Inflammatory macrophage treated with lipopolysaccharide for 4 hours (primary cell): ENCODE measurements around the gene MIPOL1.
"Not testable (repeated sequence)": the region's sequence is repeated elsewhere in the genome, so short reads cannot be mapped to it uniquely, and the experiment has no call there.

Experiments
- DNase-seq: peaks from one replicate; pipeline ENCODE4 v3.0.0-alpha.2; 2020

The MIPOL1 gene

DNA sequence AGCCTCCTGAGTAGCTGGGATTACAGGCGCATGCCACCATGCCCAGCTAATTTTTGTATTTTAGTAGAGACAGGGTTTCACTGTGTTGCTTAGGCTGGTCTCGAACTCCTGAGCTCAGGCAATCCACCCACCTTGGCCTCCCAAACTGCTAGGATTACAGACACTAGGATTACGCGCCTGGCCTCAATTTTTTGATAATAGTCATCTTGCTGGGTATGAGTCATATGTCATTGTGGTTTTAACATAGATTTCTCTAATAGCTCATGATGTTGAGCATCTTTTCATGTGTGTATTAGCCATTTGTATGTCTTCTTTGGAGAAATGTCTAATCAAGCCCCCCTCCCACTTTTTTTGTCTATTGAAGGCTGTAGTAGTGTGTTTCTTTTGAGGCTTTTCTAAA lies 38.3 kb downstream of the MIPOL1 start:
- DNase-seq: not testable (repeated sequence)

DNA sequence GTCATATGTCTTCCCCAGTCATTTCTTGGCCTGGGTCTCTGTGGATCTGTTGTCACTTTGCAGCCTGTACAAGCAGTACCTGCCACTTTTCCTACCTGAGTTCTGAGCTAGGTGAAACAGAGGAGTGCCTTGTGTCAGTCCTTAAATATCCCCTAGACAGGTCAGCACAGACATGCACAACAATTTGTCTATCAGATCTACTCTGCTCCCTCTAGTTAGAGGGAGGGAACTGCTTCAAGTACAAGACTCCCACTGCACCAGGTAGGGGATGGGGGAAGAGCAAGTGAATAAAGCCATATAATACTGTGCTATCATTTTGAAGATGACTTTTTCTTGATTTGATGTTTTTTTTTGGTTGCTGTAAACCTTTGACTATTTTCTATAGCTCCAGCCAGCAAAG lies 39.4 kb downstream of the MIPOL1 start:
- DNase-seq: no peak

DNA sequence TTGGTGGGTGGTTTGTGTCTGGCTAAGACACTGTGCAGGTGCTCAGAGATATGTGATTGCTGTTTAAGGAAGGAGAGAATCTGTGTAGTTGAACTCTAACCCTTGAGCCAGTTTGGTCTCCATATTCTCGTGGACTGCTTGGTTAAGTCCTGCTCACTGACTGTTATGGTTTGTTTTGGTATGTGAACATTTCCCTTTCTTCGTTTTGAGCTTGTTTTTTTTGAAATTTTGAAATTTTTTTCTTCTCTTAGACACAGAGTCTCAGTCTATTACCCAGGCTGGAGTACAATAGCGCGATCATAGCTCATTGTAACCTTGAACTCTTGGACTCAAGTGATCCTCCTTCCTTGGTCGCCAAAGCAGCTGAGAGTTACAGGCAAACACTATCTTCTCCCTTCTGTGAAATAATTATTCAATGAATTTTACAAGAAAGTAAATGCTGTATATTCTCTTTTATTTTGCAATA lies 40.0 kb downstream of the MIPOL1 start:
- DNase-seq: no peak

DNA sequence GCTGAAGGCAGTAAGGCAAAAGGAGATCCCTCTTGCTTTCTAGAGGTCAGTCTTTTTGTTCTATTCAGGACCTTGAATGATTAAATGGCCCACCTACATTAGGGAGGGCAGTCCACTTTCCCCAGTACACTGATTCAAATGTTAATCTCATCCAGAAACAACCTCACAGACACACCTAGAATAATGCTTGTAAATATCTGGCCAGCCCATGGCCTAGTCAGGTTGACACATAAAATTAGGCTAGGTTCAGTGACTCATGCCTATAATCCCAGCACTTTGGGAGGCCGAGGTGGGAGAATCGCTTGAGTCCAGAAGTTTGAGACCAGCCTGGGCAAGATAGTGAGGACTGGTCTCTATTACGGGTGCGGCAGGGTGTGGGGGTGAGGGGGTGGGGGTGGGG lies 43.5 kb downstream of the MIPOL1 start:
- DNase-seq: no peak

DNA sequence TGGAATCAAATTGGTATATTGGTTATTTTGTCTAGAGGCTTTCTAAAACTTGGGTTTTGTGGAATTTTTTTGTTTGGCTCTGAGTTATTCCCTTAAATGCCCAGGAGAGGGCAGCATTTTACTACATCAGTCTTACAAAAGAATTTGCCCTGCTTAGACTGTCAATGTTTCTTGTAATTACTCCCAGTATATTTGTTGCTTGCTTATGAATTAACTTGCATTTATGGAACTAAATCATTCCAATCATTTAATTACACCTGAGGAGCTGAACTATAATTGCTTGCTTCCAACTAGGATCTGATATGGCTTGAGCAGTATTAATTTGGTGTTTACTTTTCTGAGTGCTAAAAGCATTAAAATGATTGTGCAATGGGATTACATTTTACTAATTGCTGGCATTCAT lies 48.7 kb downstream of the MIPOL1 start:
- peak; percentile 26 for DNase-seq

DNA sequence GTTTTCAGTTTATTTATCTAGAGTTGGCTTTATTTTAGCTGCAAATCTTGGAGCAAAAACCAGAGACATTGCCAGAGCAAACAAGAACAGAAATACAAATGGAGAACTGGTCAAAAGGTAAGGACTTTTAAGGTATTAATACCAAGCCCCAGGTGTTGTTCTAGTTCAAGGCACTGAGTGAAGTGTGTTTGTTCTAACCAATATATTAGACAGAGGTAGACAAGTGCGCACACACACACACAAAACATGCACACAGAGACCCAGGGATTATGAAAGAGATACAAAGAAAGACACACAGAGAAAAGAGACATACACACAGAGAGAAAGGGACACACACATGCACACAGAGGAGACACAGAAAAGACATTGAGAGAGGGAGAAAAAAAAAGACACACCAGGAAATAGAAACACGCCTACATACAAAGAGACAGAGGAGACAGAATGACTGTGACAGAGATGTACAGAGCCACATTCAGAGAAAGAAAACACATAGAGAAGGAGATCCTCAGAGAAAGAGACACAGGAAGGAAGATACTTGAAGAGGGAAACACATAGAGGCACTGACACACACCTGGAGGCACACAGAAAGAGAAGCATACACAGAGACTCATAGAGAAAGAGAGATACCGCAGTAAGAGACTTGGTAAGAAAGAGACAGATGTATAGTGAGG lies 50.2 kb downstream of the MIPOL1 start:
- DNase-seq: no peak

DNA sequence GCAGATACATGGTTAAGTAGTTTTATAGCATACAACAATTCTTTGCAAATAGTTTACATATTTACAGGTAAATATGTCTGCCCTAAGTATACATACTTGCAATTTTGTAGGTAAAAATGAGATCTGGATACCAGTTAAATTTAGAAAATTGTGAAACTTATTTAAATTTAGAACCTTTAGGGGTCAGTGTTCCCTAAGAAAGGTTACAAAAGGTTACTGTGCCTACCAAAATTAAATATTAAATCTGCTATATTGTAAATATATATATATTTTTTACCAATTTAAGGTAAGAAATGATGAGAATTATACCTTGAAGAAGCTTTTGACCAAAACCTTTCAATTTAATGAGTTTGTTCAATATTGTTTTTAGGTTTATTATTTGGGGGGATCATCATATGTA lies 54.0 kb downstream of the MIPOL1 start:
- DNase-seq: no peak

DNA sequence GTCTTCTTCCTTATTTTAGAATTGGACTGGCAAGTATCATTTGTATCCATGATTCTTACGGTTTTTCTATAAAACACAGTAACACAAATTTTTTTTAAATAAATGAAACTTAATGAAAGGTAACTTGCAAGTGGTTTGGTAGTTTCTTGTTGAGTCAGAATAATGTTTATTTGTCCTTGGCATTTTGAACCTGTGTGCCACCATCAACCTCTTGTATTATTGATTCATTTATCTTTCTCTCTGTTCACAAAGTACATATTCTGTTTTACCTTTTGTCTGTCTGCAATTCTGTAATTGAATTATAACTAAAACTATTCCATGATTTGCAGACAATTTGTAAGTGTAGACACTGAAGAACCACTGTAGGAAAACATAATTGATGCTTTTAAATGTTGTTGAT lies 54.7 kb downstream of the MIPOL1 start:
- DNase-seq: no peak

DNA sequence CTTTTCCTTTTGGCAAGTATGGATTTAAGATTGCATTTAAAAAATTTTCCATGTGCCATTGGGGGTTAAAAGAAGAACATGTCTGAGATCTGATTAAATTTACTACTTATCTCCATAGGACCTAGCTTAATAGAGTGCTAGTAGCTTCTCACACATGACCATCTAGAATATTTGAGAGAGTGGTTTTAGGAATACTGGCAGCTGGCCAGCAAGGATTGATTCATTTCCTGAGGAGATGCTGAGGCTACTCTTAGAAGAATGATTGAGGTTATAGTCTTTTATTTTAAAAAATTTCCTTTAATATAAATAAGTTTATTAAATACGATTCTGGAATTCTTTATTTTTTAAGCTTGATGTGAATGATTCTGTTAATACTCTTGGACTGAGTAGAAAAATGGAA lies 56.2 kb downstream of the MIPOL1 start:
- no peak for DNase-seq

DNA sequence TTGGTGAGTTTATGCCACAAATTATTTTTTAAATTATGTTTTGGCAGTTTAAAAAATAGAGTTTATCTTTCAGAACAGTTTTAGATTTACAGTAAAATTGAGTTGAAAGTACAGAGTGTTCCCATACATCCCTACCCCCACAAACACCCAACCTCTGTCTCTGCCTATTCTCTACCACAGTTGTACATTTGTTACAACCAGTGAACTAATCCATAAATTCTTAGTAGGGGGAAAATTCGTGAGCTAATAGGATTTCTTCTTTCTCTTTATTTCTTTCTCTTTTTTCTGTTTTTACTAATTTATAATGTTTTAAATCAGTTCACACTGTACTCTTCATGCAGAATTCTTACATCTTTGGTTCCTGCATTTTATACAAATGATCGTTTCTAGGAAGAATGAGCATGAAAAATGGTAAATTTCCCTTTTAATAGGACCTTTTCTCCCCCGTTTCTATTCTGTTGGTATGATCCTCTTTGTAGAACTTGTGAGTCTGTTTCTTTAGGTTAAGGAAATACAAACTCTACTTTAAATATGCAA lies 56.7 kb downstream of the MIPOL1 start:
- DNase-seq: no peak

DNA sequence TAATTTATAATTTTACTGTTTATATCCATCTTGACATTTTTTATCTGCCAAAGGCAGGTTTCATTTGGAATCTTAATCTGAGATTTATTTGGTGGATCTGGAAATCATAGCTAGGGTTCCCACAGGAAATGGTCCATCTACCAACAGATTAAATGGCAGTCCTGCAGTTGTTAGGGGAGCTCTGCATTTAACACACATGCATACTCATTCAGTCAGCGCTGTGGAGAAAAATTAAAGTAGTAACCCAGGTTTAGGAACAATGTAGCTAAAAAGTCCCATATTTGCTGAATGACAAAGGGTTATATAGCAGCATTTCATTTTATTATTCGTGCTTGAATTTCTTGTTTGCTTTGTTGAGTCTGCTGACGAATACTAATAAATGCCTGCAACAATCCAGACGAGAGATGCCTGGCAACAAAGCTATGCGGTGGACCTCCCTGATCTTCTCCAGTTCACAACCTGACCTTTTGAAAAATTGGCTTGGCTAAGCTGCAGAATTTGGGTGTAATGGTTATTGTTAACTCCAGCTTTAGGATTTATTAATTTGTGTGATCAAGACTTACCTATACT lies 59.8 kb downstream of the MIPOL1 start:
- DNase-seq: no peak

DNA sequence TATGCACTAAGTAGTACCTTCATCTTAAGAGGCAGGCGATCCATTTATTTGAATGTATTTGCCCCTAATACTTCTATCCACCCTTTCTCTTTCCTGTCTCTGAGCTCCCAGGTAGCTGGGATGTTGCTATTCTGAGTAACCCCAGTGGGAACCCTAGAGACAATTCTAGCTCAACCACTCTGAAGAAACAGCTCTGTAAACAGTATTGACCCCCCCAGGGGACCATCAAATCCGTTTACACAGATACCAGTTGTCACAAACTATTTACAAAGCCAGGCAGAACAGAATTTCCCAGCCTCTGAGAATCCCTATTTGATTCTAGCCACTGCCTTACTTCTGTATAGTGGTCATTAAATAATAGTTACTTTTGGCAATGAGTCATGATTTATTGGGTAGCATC lies 64.9 kb downstream of the MIPOL1 start:
- no peak for DNase-seq

DNA sequence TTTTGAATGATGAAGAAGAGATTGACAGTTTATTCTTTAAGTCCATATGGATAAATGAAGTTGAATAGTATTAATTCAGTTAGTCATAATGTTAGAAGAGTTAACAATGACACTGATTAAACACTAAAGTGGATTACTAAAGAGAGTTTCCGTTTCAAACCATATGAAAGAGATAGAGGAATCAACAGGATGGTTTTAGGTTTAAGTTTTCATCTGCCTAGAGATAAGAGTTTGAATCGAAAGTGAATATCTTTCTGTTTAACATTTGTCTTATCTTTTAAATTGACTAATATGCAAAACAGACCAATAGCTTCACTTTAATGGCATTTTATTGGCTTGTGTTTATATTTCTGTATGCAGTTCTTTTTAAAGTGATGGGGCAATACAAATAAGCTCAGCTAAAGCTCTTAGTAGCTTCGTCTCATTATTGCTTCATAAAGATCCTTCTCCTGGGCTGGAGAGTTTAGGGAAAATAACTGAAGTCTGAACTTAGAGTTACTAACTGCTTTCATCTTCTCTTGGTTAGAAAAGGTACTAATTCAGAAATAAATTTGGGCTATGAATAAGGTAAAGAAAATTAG lies 66.0 kb downstream of the MIPOL1 start:
- DNase-seq: no peak

DNA sequence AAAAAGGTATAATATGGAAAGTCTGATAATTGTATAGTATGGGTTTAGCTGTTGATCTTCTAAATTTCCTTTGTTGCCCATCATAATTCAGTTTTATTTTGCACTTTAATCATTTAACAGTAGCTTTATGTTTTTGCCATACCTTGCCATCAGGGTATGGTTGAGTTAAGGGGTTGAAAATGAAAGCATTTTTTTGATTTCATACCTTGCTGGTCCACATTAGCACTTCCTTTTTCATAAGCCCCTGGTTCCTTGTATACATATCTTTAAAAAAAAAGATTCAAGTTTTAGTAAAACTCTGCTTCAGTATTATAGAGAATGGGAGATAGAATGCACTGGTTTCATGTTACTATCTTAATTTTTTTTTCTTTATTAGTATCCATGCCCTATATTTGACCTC lies 71.1 kb downstream of the MIPOL1 start:
- no peak for DNase-seq

DNA sequence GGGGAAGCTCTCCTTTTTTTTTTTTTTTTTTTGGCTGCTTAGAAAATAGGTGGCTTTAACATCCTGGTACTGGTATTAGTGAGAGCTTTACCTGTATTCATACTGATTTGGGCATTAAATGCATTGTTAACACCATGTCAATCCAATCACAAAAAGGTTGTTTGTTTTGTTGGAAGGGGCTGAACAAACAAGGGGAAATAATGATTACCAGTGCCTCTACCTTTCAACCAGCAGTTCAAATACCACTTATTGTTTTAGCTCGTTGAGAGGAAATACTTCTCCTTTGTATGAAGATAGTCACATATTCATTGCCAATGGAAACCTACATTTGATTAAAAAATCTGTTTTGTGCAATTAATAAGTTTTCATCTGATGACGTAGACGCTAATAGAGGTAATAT lies 72.9 kb downstream of the MIPOL1 start:
- DNase-seq: no peak

DNA sequence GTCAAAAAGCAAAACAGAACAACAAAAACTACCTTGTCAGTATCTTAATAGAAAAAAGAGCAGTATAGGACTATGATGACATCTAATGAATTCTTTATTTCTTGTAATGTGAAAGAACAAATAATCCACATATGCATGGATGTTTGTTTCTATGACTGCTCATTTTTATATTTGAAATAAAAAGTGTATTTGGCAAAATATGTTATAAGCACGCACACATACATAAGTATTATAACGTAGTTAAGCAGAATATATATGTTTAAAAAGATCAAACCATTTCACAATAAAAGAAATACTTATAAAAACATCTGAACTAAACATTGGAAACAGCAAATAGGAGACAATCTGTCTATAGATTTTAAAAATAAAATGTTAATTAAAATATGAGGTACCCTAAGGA lies 74.8 kb downstream of the MIPOL1 start:
- no peak for DNase-seq

DNA sequence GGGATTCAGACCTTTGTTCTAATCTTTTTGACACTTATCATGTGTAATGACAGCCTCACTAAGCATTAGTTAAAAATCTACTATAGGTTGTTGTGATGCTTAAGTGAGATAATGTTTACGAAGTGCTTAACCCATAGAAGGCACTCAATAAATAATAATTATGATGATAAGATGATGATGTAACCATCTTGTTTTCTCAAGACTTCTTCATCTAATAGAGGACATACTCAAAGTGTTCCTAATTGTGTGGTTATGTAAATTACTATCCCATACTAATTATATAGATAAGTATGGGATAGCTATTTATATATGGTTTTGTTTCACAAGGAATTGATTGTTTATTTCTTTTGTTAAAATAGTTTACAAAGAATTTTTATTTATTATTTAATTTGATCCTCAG lies 76.9 kb downstream of the MIPOL1 start:
- no peak for DNase-seq

DNA sequence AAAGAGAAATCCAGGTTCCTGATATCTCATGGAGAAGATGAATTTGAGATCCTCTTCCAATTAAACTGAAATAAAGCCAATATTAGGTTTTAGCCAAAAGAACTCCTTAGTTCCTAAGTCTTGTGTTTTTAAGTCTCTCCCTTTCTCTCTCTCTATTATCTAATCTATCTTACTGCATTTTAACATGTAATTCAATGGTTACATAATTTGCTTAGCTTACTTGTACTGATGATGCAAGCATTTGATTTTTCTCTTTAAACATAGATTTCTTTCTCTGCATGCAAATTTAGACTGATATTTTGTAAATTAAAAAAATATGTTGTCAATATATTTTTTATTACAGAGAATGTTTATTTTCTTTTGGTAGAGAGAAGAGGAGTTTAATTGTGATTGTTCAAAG lies 78.2 kb downstream of the MIPOL1 start:
- DNase-seq: no peak

DNA sequence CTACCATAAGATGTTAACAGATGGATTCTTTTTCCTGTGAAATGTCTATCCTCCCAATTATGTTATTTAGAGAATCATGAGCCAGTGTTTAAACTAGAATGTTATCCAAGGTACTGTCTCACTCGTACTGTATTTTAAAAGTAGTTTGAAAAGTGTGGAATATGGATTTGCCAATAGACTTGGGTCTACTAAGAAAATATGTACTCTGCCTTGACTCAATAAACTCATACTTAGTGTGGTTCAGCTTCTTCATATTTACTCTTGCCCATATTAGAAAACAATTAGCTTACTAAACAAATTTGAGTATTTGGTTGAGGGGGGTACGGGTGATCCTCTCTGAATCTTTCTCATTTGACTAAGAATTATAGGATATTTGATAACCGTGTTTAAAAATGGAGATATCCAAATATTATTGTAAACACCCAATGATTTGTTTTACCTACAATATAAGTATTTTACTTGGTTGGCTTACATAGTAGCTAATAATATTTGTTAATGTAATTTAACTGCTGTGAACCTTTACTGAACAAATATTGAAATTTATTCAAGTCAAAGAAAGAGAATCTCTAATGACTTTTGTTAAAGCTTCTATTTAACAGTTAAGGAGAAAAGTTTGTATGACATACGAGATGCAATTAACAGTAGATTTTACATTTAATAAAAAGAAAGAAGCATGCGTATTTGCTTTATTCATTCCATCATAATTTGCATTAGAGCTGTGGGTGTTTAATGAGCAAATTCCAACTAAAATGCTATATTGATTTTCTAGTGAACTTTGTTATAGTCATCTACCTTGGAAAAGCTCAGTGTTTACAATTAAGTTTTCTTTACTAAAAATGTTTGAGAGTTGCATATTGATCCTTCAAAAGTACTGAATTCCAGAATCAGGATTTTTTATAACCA lies 81.2 kb downstream of the MIPOL1 start:
- no peak for DNase-seq

DNA sequence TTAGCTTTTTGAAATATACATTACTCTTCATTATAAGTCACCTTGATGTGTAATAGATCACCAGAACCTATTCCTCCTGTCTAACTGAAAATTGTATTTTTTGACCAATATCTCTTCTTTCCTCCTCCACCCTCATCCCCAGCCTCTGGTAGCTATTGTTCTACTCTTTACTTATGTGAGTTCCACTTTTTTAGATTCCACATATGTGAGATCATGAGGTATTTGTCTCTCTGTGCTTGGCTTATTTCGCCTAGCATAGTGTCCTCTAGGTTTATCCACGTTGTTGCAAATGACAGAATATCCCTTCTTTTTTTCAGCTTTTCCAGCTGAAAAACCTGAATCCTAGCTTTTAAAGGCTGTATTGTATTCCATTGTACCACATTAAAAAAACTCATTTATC lies 82.1 kb downstream of the MIPOL1 start:
- no peak for DNase-seq

DNA sequence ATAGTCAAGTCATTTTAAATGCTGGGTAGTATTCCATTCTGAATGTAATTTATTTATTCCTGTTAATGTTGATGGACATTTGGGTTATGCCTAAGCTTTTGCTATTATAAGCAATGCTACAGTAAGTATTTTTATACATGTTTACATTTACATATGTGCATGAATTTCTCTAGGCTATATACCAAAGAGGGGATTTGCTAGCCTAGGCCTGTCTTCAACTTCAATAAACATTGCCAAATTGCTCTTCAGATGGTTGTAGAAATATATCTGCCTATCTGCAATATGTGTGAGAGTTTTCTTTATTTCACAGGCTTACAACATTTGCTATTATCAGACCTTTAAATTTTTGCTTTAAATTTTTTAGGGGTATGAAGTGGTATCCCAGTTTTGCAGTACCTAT lies 87.0 kb downstream of the MIPOL1 start:
- no peak for DNase-seq

DNA sequence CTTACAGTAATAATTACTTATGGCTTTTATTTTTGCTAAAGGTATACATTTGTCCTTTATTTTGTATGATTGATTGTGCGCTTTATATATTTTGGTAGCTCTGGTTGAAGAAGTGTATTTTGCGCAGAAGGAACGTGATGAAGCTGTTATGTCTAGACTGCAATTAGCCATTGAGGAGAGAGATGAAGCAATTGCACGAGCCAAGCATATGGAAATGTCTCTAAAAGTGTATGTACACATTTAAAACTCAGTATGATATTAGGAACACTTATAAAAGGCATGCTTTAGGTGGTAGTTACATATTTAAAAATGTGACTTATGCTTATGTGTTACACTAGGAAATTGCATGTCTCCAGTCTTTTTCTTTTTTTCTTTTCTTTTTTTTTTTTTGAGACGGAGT lies 87.5 kb downstream of the MIPOL1 start:
- DNase-seq: no peak

DNA sequence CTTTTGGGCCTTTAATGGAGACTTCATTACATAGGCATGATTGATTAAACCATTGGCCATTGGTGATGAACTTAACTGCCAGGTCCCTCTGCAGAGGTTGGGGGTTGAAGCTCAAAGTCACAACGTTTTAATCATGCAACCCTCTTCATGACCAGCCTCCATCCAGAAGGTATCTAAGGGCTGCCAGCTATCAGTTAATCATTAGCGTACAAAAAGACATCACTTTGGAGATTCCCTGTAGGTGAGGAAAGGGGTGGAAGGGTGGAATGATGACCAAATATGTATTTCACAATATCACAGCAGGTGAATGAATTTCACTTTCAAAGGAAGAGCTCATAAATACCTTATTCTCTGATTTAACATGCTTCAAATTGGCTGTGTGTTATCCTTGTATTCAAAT lies 92.0 kb downstream of the MIPOL1 start:
- no peak for DNase-seq
